ENCODE measurements around the gene EML1. TPM values are rescaled to one million over a fixed set of nuclear protein-coding genes. Genes with fewer than 3 reads are reported as not detected.
A peak's percentile ranks its signal among the peaks of the same experiment; 100 is the strongest.

The EML1 gene
- total RNA-seq, 1 experiment from 2014 or later = 16.1 TPM

- Mint-ChIP-seq H3K4me1 (peaks cover 40% of the 10 kb centered on the region), H3K27me3 (ENCODE audit: low read depth) (peaks cover 51% of the 10 kb centered on the region), H3K36me3 (peaks cover 5% of the 10 kb centered on the region; the same call in 1 of the 2 replicates), H3K4me3 (peak overlapping the region; percentile 56), H3K9me3 (no peaks in the 10 kb centered on the region; the same call in 1 of the 2 replicates), H3K27ac (no peak overlapping the region)
- POLR2A ChIA-PET = interaction anchor here (0.6 to 0.7 kb wide), 3 partner anchors 25 to 132 kb away, joined by 3 to 7 read pairs (median 3); no protein-coding TSS in a partner anchor
- DNase-seq (ENCODE audit: low spot score) = peak; percentile 80
- TF ChIP-seq CBFB (CRISPR knock-in tag; IDR thresholded peaks at IDR 0.05; ENCODE audit: low read depth) = no peak
- 0 out of 2 replicates have a peak, but pooled peaks have one; percentile 21 for TF ChIP-seq ERG (CRISPR knock-in tag; IDR thresholded peaks at IDR 0.05)
- peak; percentile 69; the same call in 1 of the 2 replicates for TF ChIP-seq ARID4B (CRISPR knock-in tag; IDR thresholded peaks at IDR 0.05; ENCODE audit: borderline replicate concordance)
- peak; percentile 82 for TF ChIP-seq USF2 (CRISPR knock-in tag; IDR thresholded peaks at IDR 0.05)
- TF ChIP-seq FOXP1 (CRISPR knock-in tag; IDR thresholded peaks at IDR 0.05; ENCODE audit: borderline replicate concordance) = peak; percentile 84
- peak; percentile 43; the same call in 1 of the 2 replicates for TF ChIP-seq MYBL2 (CRISPR knock-in tag; IDR thresholded peaks at IDR 0.05)
- peak; percentile 80; the same call in 1 of the 2 replicates for TF ChIP-seq TP53 (CRISPR knock-in tag; IDR thresholded peaks at IDR 0.05)
- TF ChIP-seq ESRRA (CRISPR knock-in tag; IDR thresholded peaks at IDR 0.05; ENCODE audit: borderline replicate concordance) = no peak
- peak; percentile 75 for TF ChIP-seq SP1 (CRISPR knock-in tag; conservative IDR thresholded peaks at IDR 0.05)
- TF ChIP-seq MAX (CRISPR knock-in tag; IDR thresholded peaks at IDR 0.05) = peak; percentile 95
- no peak for TF ChIP-seq ATF3 (CRISPR knock-in tag; conservative IDR thresholded peaks at IDR 0.05)
- TF ChIP-seq HMGXB4 (CRISPR knock-in tag; IDR thresholded peaks at IDR 0.05) = no peak
- no peak for TF ChIP-seq HMGA2 (CRISPR knock-in tag; IDR thresholded peaks at IDR 0.05)
- 0 out of 2 replicates have a peak, but pooled peaks have one; percentile 56 for TF ChIP-seq ZBTB21 (CRISPR knock-in tag; IDR thresholded peaks at IDR 0.05; ENCODE audit: borderline replicate concordance)
- TF ChIP-seq GTF2I (CRISPR knock-in tag; conservative IDR thresholded peaks at IDR 0.05) = no peak
- peak; percentile 73; the same call in 1 of the 2 replicates for TF ChIP-seq USF1 (CRISPR knock-in tag; IDR thresholded peaks at IDR 0.05)
- TF ChIP-seq RELA (CRISPR knock-in tag; IDR thresholded peaks at IDR 0.05; ENCODE audit: borderline replicate concordance) = peak; percentile 75
- peak; percentile 78; the same call in 1 of the 2 replicates for TF ChIP-seq ZNF138 (CRISPR knock-in tag; conservative IDR thresholded peaks at IDR 0.05)
- TF ChIP-seq TEAD1 (CRISPR knock-in tag; IDR thresholded peaks at IDR 0.05) = peak; percentile 15; the same call in 1 of the 2 replicates
- ATAC-seq = peak; percentile 85
- CTCF ChIA-PET = interaction anchor here (0.6 to 1.7 kb wide), 21 partner anchors 10 to 1950 kb away, joined by 3 to 9 read pairs (median 3); partner anchors contain the start of gene CYP46A1
Observed at GRCh38 chr14:99971087-99971940, 178.1 kb downstream of the EML1 start.

All from WTC11 (cell line).